Measurements from ENCODE around the gene CACNA1H.

Gene CACNA1H

GRCh38 chr16:1152651-1153259 is at the start of gene CACNA1H:
TSS of gene CACNA1H (plus strand) at chr16:1153106. CDS start at chr16:1153738, 632 bp downstream.
- no peak for TF ChIP-seq CTBP1 (IDR thresholded peaks at IDR 0.05; ENCODE audit: borderline replicate concordance)
- no peak for TF ChIP-seq LEF1 (IDR thresholded peaks at IDR 0.05; ENCODE audit: borderline replicate concordance)
- no peak for TF ChIP-seq SP1 (IDR thresholded peaks at IDR 0.05)
- TF ChIP-seq BHLHE40 (IDR thresholded peaks at IDR 0.05; ENCODE audit: borderline replicate concordance), result no peak
- TF ChIP-seq SUZ12 (IDR thresholded peaks at IDR 0.05), result no peak
- no peak for TF ChIP-seq TARDBP (IDR thresholded peaks at IDR 0.05)
- no peak for TF ChIP-seq L3MBTL2 (conservative IDR thresholded peaks at IDR 0.05)
- TF ChIP-seq ELF4 (IDR thresholded peaks at IDR 0.05), result no peak
- no peak for TF ChIP-seq FOXA1 (IDR thresholded peaks at IDR 0.05)
- TF ChIP-seq ARNT (IDR thresholded peaks at IDR 0.05), result no peak
- no peak for TF ChIP-seq FOXM1 (IDR thresholded peaks at IDR 0.05; ENCODE audit: borderline replicate concordance)
- no peak for TF ChIP-seq NFRKB (IDR thresholded peaks at IDR 0.05)
- no peak for TF ChIP-seq ZNF384 (IDR thresholded peaks at IDR 0.05)
- CTCF ChIA-PET, result no interaction called here
- POLR2A ChIA-PET, result no interaction called here
- peak; percentile 88 for DNase-seq (ENCODE audit: extremely low spot score)

GRCh38 chr16:1103636-1103980 is 49.3 kb upstream of the CACNA1H start:
- ChIA-PET POLR2A (no interaction called here), CTCF (interaction anchor here (0.8 to 1.1 kb wide), 2 partner anchors 18 to 44 kb away, joined by 3 to 4 read pairs; no protein-coding TSS in a partner anchor)
- DNase-seq (ENCODE audit: extremely low spot score), result no peak
- TF ChIP-seq BHLHE40 (IDR thresholded peaks at IDR 0.05; ENCODE audit: borderline replicate concordance) (no peak), NFRKB (IDR thresholded peaks at IDR 0.05) (no peak), FOXK2 (IDR thresholded peaks at IDR 0.05) (no peak), HDGF (IDR thresholded peaks at IDR 0.05; ENCODE audit: borderline replicate concordance) (no peak), FOXA1 (IDR thresholded peaks at IDR 0.05) (no peak)

- POLR2A ChIA-PET, result no interaction called here
- peak; percentile 90 for DNase-seq (ENCODE audit: extremely low spot score)
- TF ChIP-seq ZNF384 (IDR thresholded peaks at IDR 0.05) (no peak), FOXK2 (IDR thresholded peaks at IDR 0.05) (no peak), CTBP1 (IDR thresholded peaks at IDR 0.05; ENCODE audit: borderline replicate concordance) (no peak), L3MBTL2 (conservative IDR thresholded peaks at IDR 0.05) (no peak), NFRKB (IDR thresholded peaks at IDR 0.05) (no peak), ELF4 (IDR thresholded peaks at IDR 0.05) (no peak), ARNT (IDR thresholded peaks at IDR 0.05) (no peak), FOXM1 (IDR thresholded peaks at IDR 0.05; ENCODE audit: borderline replicate concordance) (no peak), TARDBP (IDR thresholded peaks at IDR 0.05) (no peak), PKNOX1 (IDR thresholded peaks at IDR 0.05) (no peak), SUZ12 (IDR thresholded peaks at IDR 0.05) (no peak), HDGF (IDR thresholded peaks at IDR 0.05; ENCODE audit: borderline replicate concordance) (no peak), LEF1 (IDR thresholded peaks at IDR 0.05; ENCODE audit: borderline replicate concordance) (no peak), FOXA1 (IDR thresholded peaks at IDR 0.05) (no peak), SP1 (IDR thresholded peaks at IDR 0.05) (no peak), BHLHE40 (IDR thresholded peaks at IDR 0.05; ENCODE audit: borderline replicate concordance) (no peak)
- CTCF ChIA-PET, result interaction anchor here (0.7 kb wide), 1 partner anchor 49 kb away, joined by 4 read pairs; no protein-coding TSS in a partner anchor
Observed at GRCh38 chr16:1105888-1106620, 46.9 kb upstream of the CACNA1H start.

- POLR2A ChIA-PET, result no interaction called here
- DNase-seq (ENCODE audit: extremely low spot score), result no peak
- no peak for TF ChIP-seq L3MBTL2 (conservative IDR thresholded peaks at IDR 0.05)
- TF ChIP-seq SP1 (IDR thresholded peaks at IDR 0.05), result no peak
- TF ChIP-seq BHLHE40 (IDR thresholded peaks at IDR 0.05; ENCODE audit: borderline replicate concordance), result no peak
- TF ChIP-seq LEF1 (IDR thresholded peaks at IDR 0.05; ENCODE audit: borderline replicate concordance), result no peak
- TF ChIP-seq NFRKB (IDR thresholded peaks at IDR 0.05), result no peak
- no peak for TF ChIP-seq FOXK2 (IDR thresholded peaks at IDR 0.05)
- CTCF ChIA-PET, result interaction anchor here (1.2 kb wide), 1 partner anchor 87 kb away, joined by 3 read pairs; no protein-coding TSS in a partner anchor
Observed at GRCh38 chr16:1106659-1107058, 46.2 kb upstream of the CACNA1H start.

GRCh38 chr16:1107141-1107540 is 45.8 kb upstream of the CACNA1H start:
- ChIA-PET CTCF (interaction anchor here (1.2 kb wide), 1 partner anchor 87 kb away, joined by 3 read pairs; no protein-coding TSS in a partner anchor), POLR2A (no interaction called here)
- no peak for TF ChIP-seq FOXA1 (IDR thresholded peaks at IDR 0.05)
- TF ChIP-seq BHLHE40 (IDR thresholded peaks at IDR 0.05; ENCODE audit: borderline replicate concordance), result no peak
- DNase-seq (ENCODE audit: extremely low spot score), result no peak

- no peak for DNase-seq (ENCODE audit: extremely low spot score)
- TF ChIP-seq SUZ12 (IDR thresholded peaks at IDR 0.05) (no peak), ARNT (IDR thresholded peaks at IDR 0.05) (no peak), BHLHE40 (IDR thresholded peaks at IDR 0.05; ENCODE audit: borderline replicate concordance) (no peak), ZNF384 (IDR thresholded peaks at IDR 0.05) (no peak), HDGF (IDR thresholded peaks at IDR 0.05; ENCODE audit: borderline replicate concordance) (no peak), FOXK2 (IDR thresholded peaks at IDR 0.05) (no peak), PKNOX1 (IDR thresholded peaks at IDR 0.05) (no peak), L3MBTL2 (conservative IDR thresholded peaks at IDR 0.05) (no peak), ELF4 (IDR thresholded peaks at IDR 0.05) (no peak), NFRKB (IDR thresholded peaks at IDR 0.05) (no peak), LEF1 (IDR thresholded peaks at IDR 0.05; ENCODE audit: borderline replicate concordance) (no peak), CTBP1 (IDR thresholded peaks at IDR 0.05; ENCODE audit: borderline replicate concordance) (no peak), TARDBP (IDR thresholded peaks at IDR 0.05) (no peak), SP1 (IDR thresholded peaks at IDR 0.05) (no peak)
- POLR2A ChIA-PET, result no interaction called here
- CTCF ChIA-PET, result interaction anchor here (1.2 kb wide), 1 partner anchor 86 kb away, joined by 3 read pairs; no protein-coding TSS in a partner anchor
Observed at GRCh38 chr16:1107731-1108130, 45.2 kb upstream of the CACNA1H start.
